LNCAP (cell line): Measurements from ENCODE around the gene BRIP1.

Experiments
- CTCF ChIP-seq: fragments of 450-650 bp; IDR thresholded peaks from 2 replicates; pipeline ENCODE4 v1.5.1; 2017; ENCODE audit warnings: mild to moderate bottlenecking

Gene BRIP1

GRCh38 chr17:61872099-61872498, 8.8 kb upstream of the BRIP1 start:
- TF ChIP-seq CTCF, result no peak

- TF ChIP-seq CTCF, result no peak
Observed at GRCh38 chr17:61869138-61869537, 5.8 kb upstream of the BRIP1 start.

DNA sequence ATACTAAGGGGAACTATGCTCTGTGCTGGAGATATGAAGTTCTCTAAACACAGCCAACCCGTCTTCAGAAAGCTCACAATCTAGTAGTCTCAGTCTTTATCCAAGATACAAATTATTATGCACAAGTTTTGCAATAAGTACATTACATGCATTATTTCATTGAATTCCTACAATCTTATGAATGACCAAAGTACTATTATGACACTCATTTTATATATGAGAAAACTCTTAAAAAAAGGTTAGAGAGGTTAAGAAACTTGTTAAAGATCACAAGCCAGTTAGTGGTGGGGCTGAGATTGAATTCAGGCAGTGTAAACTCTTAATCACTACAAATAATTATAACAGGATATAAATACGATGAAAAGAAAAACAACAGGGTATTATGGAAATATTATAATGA, 4.7 kb upstream of the BRIP1 start:
- TF ChIP-seq CTCF, result no peak

- no peak for TF ChIP-seq CTCF
Observed at GRCh38 chr17:61867033-61867432, 3.7 kb upstream of the BRIP1 start.

DNA sequence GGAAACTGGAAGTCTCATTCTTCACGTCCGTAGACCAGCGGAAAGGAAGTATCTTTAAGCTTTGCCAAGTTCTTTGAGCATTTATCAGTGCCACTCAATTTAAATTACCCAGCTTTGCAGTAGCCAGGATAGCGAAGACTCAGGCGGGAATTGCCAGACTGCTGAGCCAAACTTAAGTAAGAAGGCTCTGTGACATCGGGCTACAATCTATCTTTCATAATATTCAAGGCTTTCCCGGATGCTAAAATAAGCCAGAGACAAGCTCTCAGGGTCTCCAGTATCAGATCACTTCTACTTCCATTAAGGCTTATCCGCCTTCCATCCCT, 436 bp upstream of the BRIP1 start:
- no peak for TF ChIP-seq CTCF

- no peak for TF ChIP-seq CTCF
Observed at GRCh38 chr17:61862105-61862574, 1.2 kb downstream of the BRIP1 start.

DNA sequence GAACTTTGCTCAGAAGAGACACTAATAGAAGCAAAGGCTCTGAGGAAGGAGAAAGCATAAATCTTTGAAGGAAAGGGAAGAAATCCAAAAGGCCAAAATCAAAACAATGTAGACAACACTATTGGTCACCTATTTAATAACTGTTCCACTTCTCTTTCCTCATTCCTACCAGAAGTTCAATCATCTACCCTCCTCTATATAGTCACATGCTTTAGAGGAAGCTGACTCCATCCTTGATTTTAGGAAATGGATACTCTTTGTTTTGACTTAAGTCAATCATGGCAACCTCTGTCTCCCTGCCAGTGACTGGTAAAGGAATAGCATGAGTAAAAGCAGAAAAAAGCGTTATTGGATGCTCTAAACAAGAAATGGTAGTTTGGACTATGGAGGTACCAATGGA, 7.3 kb downstream of the BRIP1 start:
- no peak for TF ChIP-seq CTCF

DNA sequence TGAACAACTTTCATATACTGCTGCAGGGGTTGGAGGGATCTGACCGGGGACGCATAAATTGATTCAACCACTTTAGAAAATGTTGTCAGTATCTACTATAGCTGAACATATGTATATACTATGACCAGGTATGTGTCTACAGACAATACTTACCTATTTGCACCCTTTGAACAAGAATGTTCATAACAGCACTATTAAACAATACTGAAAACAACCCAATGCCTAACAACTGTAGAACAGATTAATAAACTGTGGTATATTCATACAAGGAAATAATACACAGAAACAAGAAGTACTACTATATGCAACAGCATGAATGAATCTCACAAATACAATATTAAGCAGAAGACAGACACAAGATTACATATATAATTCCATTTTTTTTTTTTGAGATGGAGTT, 10.5 kb downstream of the BRIP1 start:
- no peak for TF ChIP-seq CTCF
